Activated CD8-positive, alpha-beta memory T cell treated with anti-CD3 and anti-CD28 coated beads, Interleukin-2, amount 10 ng/mL, durations not matched to agents 7 days and 5 days (primary cell): ENCODE data around the gene RAMP3. TPM values are rescaled to one million over a fixed set of nuclear protein-coding genes. Genes with fewer than 3 reads are reported as not detected.
"Not testable (repeated sequence)": the region's sequence is repeated elsewhere in the genome, so short reads cannot be mapped to it uniquely, and the experiment has no call there.

Experiments
- ATAC-seq: fragments of 150-1000 bp; cut with Tn5 transposase; one replicate; pipeline ENCODE4 v1.10.0; 2021; ENCODE audit warnings: moderate library complexity
- CTCF ChIA-PET: fragments of 350-600 bp; sonication (Branson Sonifier 250); formaldehyde crosslinking; loops from one replicate; lab custom pipeline; 2021; ENCODE audit warnings: antibody characterized with exemption; lab: Charles Lee
- DNase-seq: peaks from one replicate; pipeline ENCODE4 v3.0.0-alpha.2; 2020
- H3K27ac Mint-ChIP-seq: one replicate; pipeline ENCODE4 v1.8.0; 2021; ENCODE audit warnings: mild to moderate bottlenecking, mixed read lengths
- H3K27me3 Mint-ChIP-seq: one replicate; pipeline ENCODE4 v1.8.0; 2021; ENCODE audit warnings: mixed read lengths
- H3K36me3 Mint-ChIP-seq: one replicate; pipeline ENCODE4 v1.8.0; 2021; ENCODE audit warnings: mild to moderate bottlenecking, mixed read lengths
- H3K4me1 Mint-ChIP-seq: one replicate; pipeline ENCODE4 v1.8.0; 2021; ENCODE audit warnings: mixed read lengths
- H3K4me3 Mint-ChIP-seq: one replicate; pipeline ENCODE4 v1.8.0; 2021; ENCODE audit warnings: mild to moderate bottlenecking, moderate library complexity, mixed read lengths
- H3K9me3 Mint-ChIP-seq: one replicate; pipeline ENCODE4 v1.8.0; 2022; ENCODE audit warnings: low read depth, mixed read lengths
- total RNA-seq, 2 experiments: library from RNA; stranded (reverse); gene quantifications; one replicate each; pipeline ENCODE4 v1.2.3, GENCODE V29; 2021

RAMP3 gene
- total RNA-seq, 2 experiments from 2014 or later, result not detected

GRCh38 chr7:45153861-45154260 lies 3.7 kb upstream of the RAMP3 start:
- not testable (repeated sequence) for H3K9me3 Mint-ChIP-seq, H3K4me3 Mint-ChIP-seq, H3K36me3 Mint-ChIP-seq, H3K27ac Mint-ChIP-seq, H3K4me1 Mint-ChIP-seq, DNase-seq, ATAC-seq
- CTCF ChIA-PET, result interaction anchor here (1.2 to 10.4 kb wide), 2 partner anchors 18 to 106 kb away, joined by 4 to 89 read pairs; no protein-coding TSS in a partner anchor
- peaks cover 33% of the 10 kb centered on the region for H3K27me3 Mint-ChIP-seq

GRCh38 chr7:45155357-45155900 lies 2.2 kb upstream of the RAMP3 start:
- CTCF ChIA-PET, result interaction anchor here (1.3 to 10.4 kb wide), 2 partner anchors 104 to 699 kb away, joined by 3 to 89 read pairs; no protein-coding TSS in a partner anchor
- Mint-ChIP-seq H3K4me3 (no peak overlapping the region), H3K9me3 (no peaks in the 10 kb centered on the region), H3K27ac (no peak overlapping the region), H3K27me3 (peaks cover 34% of the 10 kb centered on the region), H3K4me1 (peaks cover 4% of the 10 kb centered on the region), H3K36me3 (no peaks in the 10 kb centered on the region)
- ATAC-seq (no peak), DNase-seq (no peak)

GRCh38 chr7:45155941-45156340 lies 1.6 kb upstream of the RAMP3 start:
- H3K27ac Mint-ChIP-seq, result no peak overlapping the region

GRCh38 chr7:45156516-45157272 lies 897 bp upstream of the RAMP3 start:
- Mint-ChIP-seq H3K27ac (no peak overlapping the region), H3K4me3 (no peak overlapping the region), H3K4me1 (peaks cover 6% of the 10 kb centered on the region), H3K9me3 (no peaks in the 10 kb centered on the region), H3K36me3 (no peaks in the 10 kb centered on the region), H3K27me3 (peaks cover 25% of the 10 kb centered on the region)
- CTCF ChIA-PET, result interaction anchor here (0.9 to 10.4 kb wide), 4 partner anchors 100 to 698 kb away, joined by 3 to 89 read pairs (median 4); no protein-coding TSS in a partner anchor
- DNase-seq (no peak), ATAC-seq (no peak)

More at GRCh38 chr7:45155941-45156340, 1.6 kb upstream of the RAMP3 start:
- CTCF ChIA-PET, result interaction anchor here (1.3 to 10.4 kb wide), 2 partner anchors 104 to 698 kb away, joined by 3 to 89 read pairs; no protein-coding TSS in a partner anchor
- DNase-seq, result no peak
- Mint-ChIP-seq H3K27me3 (peaks cover 30% of the 10 kb centered on the region), H3K4me3 (no peak overlapping the region), H3K4me1 (peaks cover 6% of the 10 kb centered on the region), H3K36me3 (no peaks in the 10 kb centered on the region), H3K9me3 (no peaks in the 10 kb centered on the region)
- no peak for ATAC-seq

- no peaks in the 10 kb centered on the region for H3K9me3 Mint-ChIP-seq
- ATAC-seq (no peak), DNase-seq (no peak)
- no peak overlapping the region for H3K4me3 Mint-ChIP-seq
- CTCF ChIA-PET, result interaction anchor here (0.9 to 10.4 kb wide), 3 partner anchors 100 to 106 kb away, joined by 3 to 89 read pairs (median 4); no protein-coding TSS in a partner anchor
- H3K27me3 Mint-ChIP-seq, result peaks cover 25% of the 10 kb centered on the region
- peaks cover 6% of the 10 kb centered on the region for H3K4me1 Mint-ChIP-seq
- no peak overlapping the region for H3K27ac Mint-ChIP-seq
- H3K36me3 Mint-ChIP-seq, result no peaks in the 10 kb centered on the region
These were observed 322 bp upstream of the RAMP3 start for GRCh38 chr7:45157286-45157652.

GRCh38 chr7:45158471-45158870 lies 880 bp downstream of the RAMP3 start:
- CTCF ChIA-PET, result interaction anchor here (10.4 kb wide), 1 partner anchor 101 kb away, joined by 89 read pairs; no protein-coding TSS in a partner anchor
- ATAC-seq (no peak), DNase-seq (no peak)
- H3K4me1 Mint-ChIP-seq, result peaks cover 6% of the 10 kb centered on the region
- H3K36me3 Mint-ChIP-seq, result no peaks in the 10 kb centered on the region
- no peaks in the 10 kb centered on the region for H3K9me3 Mint-ChIP-seq
- H3K4me3 Mint-ChIP-seq, result no peak overlapping the region
- no peak overlapping the region for H3K27ac Mint-ChIP-seq
- peaks cover 25% of the 10 kb centered on the region for H3K27me3 Mint-ChIP-seq

GRCh38 chr7:45159296-45159695 lies 1.7 kb downstream of the RAMP3 start:
- H3K4me3 Mint-ChIP-seq, result no peak overlapping the region
- no peaks in the 10 kb centered on the region for H3K36me3 Mint-ChIP-seq
- H3K27ac Mint-ChIP-seq, result no peak overlapping the region
- H3K9me3 Mint-ChIP-seq, result no peaks in the 10 kb centered on the region
- no peak for DNase-seq
- H3K4me1 Mint-ChIP-seq, result peaks cover 6% of the 10 kb centered on the region
- CTCF ChIA-PET, result interaction anchor here (3.7 kb wide), 1 partner anchor 101 kb away, joined by 14 read pairs; no protein-coding TSS in a partner anchor
- H3K27me3 Mint-ChIP-seq, result peaks cover 29% of the 10 kb centered on the region
- no peak for ATAC-seq

- Mint-ChIP-seq H3K27me3 (peaks cover 36% of the 10 kb centered on the region), H3K27ac (no peak overlapping the region), H3K9me3 (peaks cover 2% of the 10 kb centered on the region), H3K4me3 (no peak overlapping the region), H3K4me1 (peaks cover 6% of the 10 kb centered on the region), H3K36me3 (no peaks in the 10 kb centered on the region)
- CTCF ChIA-PET, result interaction anchor here (3.7 kb wide), 1 partner anchor 100 kb away, joined by 14 read pairs; no protein-coding TSS in a partner anchor
- no peak for ATAC-seq
- DNase-seq, result no peak
These were observed 2.9 kb downstream of the RAMP3 start for GRCh38 chr7:45160417-45160881.

GRCh38 chr7:45161138-45161537 lies 3.5 kb downstream of the RAMP3 start:
- H3K27me3 Mint-ChIP-seq, result peaks cover 39% of the 10 kb centered on the region
- H3K27ac Mint-ChIP-seq, result no peak overlapping the region
- CTCF ChIA-PET, result interaction anchor here (3.7 kb wide), 1 partner anchor 99 kb away, joined by 14 read pairs; no protein-coding TSS in a partner anchor
- peaks cover 2% of the 10 kb centered on the region for H3K9me3 Mint-ChIP-seq
- H3K4me1 Mint-ChIP-seq, result peaks cover 6% of the 10 kb centered on the region
- no peak overlapping the region for H3K4me3 Mint-ChIP-seq
- DNase-seq (no peak), ATAC-seq (no peak)
- no peaks in the 10 kb centered on the region for H3K36me3 Mint-ChIP-seq

GRCh38 chr7:45161842-45162241 lies 4.3 kb downstream of the RAMP3 start:
- no peaks in the 10 kb centered on the region for H3K36me3 Mint-ChIP-seq
- H3K4me1 Mint-ChIP-seq, result peaks cover 6% of the 10 kb centered on the region
- CTCF ChIA-PET, result interaction anchor here (3.7 kb wide), 1 partner anchor 98 kb away, joined by 14 read pairs; no protein-coding TSS in a partner anchor
- H3K27me3 Mint-ChIP-seq, result peaks cover 41% of the 10 kb centered on the region
- DNase-seq (no peak), ATAC-seq (no peak)
- H3K27ac Mint-ChIP-seq, result no peak overlapping the region
- peaks cover 2% of the 10 kb centered on the region for H3K9me3 Mint-ChIP-seq
- H3K4me3 Mint-ChIP-seq, result no peak overlapping the region

- Mint-ChIP-seq H3K36me3 (no peaks in the 10 kb centered on the region), H3K9me3 (peaks cover 2% of the 10 kb centered on the region), H3K27ac (no peak overlapping the region), H3K4me1 (peaks cover 6% of the 10 kb centered on the region), H3K4me3 (no peak overlapping the region), H3K27me3 (peaks cover 40% of the 10 kb centered on the region)
- CTCF ChIA-PET, result interaction anchor here (3.7 kb wide), 1 partner anchor 98 kb away, joined by 14 read pairs; no protein-coding TSS in a partner anchor
- ATAC-seq (no peak), DNase-seq (no peak)
These were observed 4.8 kb downstream of the RAMP3 start for GRCh38 chr7:45162311-45162845.

GRCh38 chr7:45162943-45163691 lies 5.5 kb downstream of the RAMP3 start:
- CTCF ChIA-PET, result interaction anchor here (3.7 kb wide), 1 partner anchor 97 kb away, joined by 14 read pairs; no protein-coding TSS in a partner anchor
- H3K27ac Mint-ChIP-seq, result no peak overlapping the region

More at GRCh38 chr7:45162943-45163691, 5.5 kb downstream of the RAMP3 start:
- Mint-ChIP-seq H3K4me1 (peaks cover 6% of the 10 kb centered on the region), H3K27me3 (peaks cover 40% of the 10 kb centered on the region), H3K4me3 (no peak overlapping the region), H3K36me3 (no peaks in the 10 kb centered on the region), H3K9me3 (peaks cover 2% of the 10 kb centered on the region)
- ATAC-seq, result no peak
- DNase-seq, result no peak
